Subcutaneous adipose tissue (tissue), 4 donors: ENCODE measurements around the gene ATG5. TPM values are rescaled to one million over a fixed set of nuclear protein-coding genes. Genes with fewer than 3 reads are reported as not detected.

Experiments
- CTCF ChIP-seq: fragments of 450-650 bp; IDR thresholded peaks from one replicate; pipeline ENCODE4 v1.5.1; 2016; ENCODE audit warnings: low read depth, mild to moderate bottlenecking, control low read depth, antibody characterized with exemption, moderate library complexity
- total RNA-seq, 4 donors: library from RNA; depleted of rRNA; stranded (reverse); fragments of >200 nt; gene quantifications; one replicate each; pipeline ENCODE4 v1.1.0, GENCODE V29; 2016

Gene ATG5
- total RNA-seq, 4 donors from 2014 or later: 35.6 to 43.3 (median 38.2) TPM

GRCh38 chr6:106360989-106361430, 35.5 kb upstream of the ATG5 start:
- no peak for TF ChIP-seq CTCF

GRCh38 chr6:106360410-106360988, 34.9 kb upstream of the ATG5 start, which contains the start of gene CRYBG1:
TSS of gene CRYBG1 (plus strand) at chr6:106360717. CDS start at chr6:106360909, 192 bp downstream.
- no peak for TF ChIP-seq CTCF

- TF ChIP-seq CTCF: no peak
Observed at GRCh38 chr6:106359959-106360409, 34.4 kb upstream of the ATG5 start.

- no peak for TF ChIP-seq CTCF
Observed at GRCh38 chr6:106356378-106356777, 30.8 kb upstream of the ATG5 start.

- no peak for TF ChIP-seq CTCF
Observed at GRCh38 chr6:106347219-106347618, 21.7 kb upstream of the ATG5 start.

GRCh38 chr6:106339334-106340029, 13.9 kb upstream of the ATG5 start:
- TF ChIP-seq CTCF: no peak

GRCh38 chr6:106334646-106335448, 9.3 kb upstream of the ATG5 start:
- no peak for TF ChIP-seq CTCF
